NCI-H2227 treated with DMSO at 0.1 percent for 48 hours (cell line): ENCODE measurements around the gene LPIN3.
A peak's percentile ranks its signal among the peaks of the same experiment; 100 is the strongest.
"Not testable (repeated sequence)": the region's sequence is repeated elsewhere in the genome, so short reads cannot be mapped to it uniquely, and the experiment has no call there.

Experiments used
- DNase-seq: peaks from one replicate; lab custom pipeline; 2025; lab: John Stamatoyannopoulos, UW

Gene LPIN3, protein sequence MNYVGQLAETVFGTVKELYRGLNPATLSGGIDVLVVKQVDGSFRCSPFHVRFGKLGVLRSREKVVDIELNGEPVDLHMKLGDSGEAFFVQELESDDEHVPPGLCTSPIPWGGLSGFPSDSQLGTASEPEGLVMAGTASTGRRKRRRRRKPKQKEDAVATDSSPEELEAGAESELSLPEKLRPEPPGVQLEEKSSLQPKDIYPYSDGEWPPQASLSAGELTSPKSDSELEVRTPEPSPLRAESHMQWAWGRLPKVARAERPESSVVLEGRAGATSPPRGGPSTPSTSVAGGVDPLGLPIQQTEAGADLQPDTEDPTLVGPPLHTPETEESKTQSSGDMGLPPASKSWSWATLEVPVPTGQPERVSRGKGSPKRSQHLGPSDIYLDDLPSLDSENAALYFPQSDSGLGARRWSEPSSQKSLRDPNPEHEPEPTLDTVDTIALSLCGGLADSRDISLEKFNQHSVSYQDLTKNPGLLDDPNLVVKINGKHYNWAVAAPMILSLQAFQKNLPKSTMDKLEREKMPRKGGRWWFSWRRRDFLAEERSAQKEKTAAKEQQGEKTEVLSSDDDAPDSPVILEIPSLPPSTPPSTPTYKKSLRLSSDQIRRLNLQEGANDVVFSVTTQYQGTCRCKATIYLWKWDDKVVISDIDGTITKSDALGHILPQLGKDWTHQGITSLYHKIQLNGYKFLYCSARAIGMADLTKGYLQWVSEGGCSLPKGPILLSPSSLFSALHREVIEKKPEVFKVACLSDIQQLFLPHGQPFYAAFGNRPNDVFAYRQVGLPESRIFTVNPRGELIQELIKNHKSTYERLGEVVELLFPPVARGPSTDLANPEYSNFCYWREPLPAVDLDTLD

DNA sequence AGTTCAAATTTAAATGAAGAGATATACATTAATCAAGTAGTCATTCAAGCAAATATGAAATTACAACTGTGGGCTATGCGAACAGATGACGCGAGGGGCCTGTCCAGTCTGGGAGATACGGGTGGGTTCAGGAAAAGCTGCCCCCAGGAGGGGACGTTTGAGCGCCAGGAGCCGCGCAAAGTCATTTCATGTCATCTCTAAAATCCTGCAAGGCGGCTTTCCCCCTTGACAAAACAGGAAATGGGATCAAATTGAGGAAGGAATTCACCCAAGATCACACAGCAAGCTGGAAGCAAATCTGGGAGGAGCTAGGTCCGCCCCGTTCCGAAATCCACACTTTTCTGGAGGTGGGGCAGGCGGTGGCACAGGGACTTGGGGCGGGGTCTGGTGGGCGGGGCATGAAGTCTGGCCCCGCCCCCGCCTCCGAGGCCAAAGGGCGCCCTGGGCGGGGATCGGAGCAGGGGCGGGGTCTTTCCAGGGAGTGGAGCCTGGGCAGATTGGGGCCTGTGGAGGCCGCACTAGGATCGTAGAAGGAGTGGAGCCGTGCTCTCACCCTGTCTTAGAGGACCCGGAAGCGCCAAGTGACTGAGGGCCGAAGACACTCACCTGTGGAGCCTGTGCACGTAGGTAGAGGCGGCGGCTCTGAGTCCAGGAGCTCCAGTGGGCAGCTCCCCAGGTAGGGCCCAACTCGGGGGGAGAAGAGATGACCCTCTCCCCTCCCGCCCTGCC lies at the start of gene LPIN3:
Gene LPIN3 (plus strand): TSS at position 495 of the 729 bp plus-strand sequence. CDS start 4,983 bp downstream, outside the sequence.
- no peak for DNase-seq

DNA sequence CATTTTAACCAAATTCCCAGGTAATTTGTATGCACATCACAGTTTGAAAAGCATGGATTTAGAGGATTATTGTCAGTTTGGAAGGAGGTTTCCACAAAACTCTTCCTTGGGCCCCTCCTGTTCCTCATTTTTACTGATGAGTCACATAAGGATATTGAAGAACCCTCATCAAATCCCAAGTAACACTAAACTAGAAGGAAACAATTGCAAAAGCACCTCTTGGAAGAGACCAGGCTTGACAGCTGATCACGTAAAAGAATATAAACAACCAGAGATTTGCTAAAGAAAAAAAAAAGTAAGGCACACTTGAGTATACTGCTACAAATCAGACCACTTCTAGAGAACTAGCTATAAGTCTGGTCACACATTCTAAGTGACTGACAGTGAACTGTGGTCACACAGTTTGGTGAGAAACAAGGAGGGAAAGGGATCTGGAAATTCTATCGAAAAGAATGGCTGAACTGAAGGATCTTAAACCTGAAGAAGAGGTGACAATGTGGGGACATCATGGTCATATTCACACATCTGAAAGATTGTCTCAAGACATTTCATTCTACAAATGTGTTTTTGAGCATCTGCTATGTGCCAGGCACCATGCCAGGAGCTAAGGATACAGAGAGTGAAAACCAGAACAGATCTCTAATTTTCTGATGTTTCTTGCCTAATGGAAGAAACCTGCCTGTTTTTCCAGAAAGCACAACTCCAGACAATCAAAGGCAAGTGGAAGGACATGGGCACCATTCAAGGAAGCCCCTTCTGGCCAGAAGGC lies 47.2 kb upstream of the LPIN3 start:
- DNase-seq = no peak

DNA sequence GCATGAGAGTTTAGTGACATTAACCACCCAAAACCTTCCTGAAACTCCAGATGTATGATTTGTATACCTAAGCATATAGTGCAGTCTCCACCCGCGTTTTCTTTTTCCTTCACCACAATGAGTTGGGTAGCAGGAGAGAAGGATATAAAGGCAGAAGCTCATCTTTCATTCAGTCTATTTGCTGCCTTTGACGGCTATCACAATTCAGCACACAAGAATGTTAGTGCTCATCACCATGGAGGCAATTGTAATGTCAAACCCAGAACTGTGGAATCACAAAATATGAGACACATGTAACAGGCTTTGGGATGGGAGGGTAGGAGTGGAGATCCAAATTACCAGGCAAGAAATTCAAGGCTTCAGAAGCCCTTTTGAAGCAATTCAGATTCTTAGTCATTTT lies 40.7 kb upstream of the LPIN3 start:
- no peak for DNase-seq

DNA sequence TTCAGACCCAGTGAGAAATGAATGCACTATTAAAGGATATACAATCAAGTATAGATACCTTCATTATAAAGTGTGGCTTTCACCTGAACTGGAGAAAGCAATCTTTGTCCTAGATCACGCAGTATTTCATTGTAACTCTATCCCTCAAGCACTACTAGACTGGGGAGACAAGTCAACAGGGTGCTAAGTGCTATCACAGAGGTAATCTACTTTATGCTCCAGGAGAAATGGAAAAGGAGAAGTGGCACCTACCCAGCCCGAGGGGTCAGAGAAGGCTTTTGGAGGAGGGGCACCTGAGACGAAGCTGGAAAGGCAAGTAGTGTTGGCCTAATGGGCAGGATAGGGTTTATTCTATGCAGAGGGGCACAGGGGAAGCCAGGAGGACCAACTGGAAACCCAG lies 40.2 kb upstream of the LPIN3 start:
- no peak for DNase-seq

DNA sequence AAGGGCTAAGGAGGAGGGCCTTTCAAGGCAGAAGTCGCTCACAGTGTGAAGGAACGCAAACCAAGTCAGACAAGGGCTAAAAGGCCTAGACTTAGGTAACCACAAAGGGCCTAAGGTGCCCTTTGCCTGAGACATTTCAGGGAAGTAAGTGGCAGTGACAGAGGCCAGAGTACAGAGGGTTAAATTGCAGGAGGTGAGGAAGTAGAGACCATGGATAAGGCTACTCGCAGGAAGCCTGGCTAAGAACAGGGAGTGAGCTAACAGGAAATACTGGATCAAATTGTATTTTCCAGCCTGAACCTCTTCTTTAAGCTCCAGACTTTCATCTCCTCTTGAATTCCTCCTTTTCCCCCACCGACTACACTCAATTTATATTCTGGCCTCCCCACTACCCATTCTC lies 39.7 kb upstream of the LPIN3 start:
- DNase-seq = no peak

DNA sequence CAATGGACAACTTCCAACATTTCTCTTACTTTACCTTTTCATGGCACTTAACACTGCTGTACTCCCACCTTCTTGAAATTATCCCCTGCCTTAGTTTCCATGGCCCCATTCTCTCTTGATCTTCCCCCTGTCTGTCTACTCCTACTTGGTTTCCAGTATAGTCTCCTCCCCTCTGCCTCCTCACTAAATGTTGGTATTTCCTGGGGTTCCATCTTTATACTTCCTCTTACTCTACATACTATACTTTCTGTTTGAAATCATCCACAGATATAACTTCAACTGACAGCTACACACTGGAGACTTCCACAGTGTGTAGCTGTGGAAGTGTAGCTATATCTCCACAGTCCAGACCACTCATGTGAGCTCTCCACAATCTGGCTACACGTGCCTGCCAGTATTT lies 36.6 kb upstream of the LPIN3 start:
- DNase-seq = no peak

DNA sequence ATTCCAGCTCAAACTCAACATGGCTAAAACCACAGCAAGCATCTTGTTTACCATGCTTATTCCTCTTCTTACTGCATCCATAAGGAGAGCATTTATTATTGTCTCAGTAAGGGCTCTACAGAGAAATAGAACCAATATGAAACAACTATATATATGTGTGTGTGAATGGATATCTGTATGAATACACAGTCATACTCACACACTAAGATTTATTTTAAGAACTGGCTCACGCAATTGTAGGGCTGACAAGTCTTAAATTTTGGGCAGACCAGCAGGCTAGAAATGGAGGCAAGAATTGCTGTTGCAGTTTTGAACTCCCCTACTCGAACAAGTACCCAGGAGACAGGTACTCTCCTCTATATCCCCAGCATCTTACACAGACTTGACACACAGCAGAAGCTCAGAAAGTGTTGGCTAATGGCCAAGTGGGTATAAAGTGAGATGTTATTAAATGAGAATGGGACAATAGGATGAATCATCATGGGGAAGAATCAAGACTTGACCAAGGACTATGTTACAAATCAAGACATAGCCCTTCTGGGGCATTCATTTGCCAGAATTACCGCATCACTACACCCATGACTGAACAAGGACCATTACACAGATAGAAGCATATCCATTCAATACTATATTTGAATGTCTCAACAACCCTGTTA lies 36.1 kb upstream of the LPIN3 start:
- DNase-seq = no peak

DNA sequence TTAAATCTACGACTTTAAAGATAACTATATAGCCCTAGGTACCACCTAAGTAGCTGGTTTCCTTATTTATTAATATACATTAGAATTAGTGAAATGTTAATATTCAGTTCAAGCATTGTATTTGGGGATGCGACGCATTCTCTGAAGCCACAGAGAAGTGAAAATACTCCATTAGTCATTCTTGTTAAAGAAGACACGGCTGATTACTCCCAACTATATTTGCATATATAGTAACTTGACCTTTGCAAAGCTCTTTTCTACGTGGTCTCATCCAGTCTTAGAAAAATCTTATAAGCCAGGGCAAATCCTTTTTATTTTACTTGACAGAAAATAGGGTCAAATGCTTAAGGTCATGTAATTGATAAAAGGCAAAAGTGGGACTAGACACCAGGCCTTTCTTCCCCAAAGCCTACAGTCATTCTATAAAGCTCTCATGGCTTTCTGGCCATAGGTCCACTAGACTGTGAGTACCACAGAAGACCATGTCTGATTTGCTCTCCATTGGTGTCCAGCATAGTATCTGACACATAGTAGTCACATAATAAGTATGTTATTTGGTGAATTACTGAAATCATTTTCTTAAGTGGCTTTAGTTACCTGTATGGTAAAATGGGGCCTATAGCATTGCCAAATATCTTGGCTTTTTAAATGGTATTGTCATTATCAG lies 34.4 kb upstream of the LPIN3 start:
- DNase-seq = no peak

DNA sequence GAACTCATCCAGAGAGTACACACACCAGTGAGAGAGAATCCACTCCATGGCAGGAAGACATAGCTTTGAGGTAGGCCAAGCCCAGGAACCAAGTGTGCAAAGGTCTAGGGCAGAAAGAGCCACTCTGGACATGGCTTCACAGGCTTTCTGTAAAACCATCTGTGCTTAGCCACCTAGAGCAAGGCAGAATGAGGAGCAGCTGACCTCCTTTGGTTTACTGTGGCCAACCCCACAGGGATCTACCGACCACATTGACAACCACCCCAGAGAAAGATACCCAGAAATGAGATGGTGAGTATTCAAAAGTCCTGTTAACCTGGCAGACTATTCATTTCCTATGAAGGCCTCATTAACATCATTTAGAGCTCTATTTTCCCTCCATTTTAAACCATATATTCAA lies 33.6 kb upstream of the LPIN3 start:
- DNase-seq = no peak

DNA sequence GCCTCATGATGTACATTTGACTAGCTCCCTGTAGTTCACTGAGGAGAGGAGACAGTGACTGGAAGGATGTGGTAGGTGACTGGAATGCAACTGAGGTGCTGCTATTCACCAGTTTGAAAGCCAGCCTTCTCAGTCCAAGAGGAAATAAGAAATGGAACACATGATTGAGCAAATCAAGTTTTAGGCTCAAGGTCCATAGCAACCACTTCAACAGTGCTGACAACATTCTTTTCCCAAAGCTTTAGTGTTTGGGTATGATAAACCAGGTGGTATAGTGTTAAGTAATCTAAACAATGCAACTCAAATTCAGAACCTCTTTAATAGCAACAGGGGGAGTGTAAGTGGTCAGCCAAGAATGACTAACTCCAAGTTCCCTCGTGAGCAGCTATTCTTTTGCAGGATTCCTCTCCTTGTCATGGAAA lies 32.3 kb upstream of the LPIN3 start:
- no peak for DNase-seq

DNA sequence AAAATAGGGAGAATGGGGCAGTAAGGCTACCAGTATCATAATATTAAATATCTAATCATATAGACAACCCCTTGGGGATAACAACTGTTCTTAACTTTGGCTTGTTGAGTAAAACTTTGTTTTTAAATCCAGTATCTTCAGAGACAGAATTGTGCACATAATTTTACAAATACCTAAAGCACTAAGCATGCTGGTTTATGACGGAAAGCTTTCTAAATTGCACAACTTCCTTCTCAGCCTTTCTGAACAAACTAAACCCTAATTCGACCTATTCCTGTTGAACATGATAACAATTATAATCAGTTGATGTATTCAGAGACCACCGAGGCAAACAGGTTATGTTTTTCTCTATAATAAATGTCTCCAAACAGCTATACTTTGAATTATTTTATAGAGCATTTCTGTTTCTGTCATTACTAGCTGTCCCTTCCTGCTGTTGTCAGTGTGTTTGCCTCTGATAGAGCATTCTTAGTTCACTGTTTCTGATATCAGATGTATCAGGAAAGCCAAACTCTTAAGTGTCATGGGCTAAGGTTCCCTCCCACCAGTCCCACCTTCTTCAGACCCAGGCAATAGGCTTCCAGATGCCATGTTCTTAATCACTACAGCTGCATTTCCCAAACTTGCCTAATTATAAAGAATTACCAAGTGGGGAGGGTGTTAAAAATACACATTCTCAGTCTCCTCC lies 31.8 kb upstream of the LPIN3 start:
- no peak for DNase-seq

DNA sequence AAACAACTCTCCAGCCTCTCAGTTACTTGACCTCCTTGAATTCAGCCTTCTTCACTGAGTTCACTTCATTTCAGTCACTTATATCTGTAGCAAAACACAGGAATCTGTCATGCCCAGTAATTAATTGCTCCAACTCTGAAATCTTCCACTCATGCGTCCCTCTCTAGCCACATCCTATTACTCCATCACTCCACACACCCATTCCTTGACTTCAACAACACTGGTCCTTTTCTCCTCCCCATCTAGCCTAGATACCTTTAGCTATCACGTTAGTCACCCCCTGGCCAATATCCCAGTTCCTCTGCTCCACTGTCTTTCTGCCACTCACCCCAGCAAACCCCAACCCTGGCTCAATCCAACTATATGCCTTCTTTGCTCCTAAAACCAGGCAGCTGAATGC lies 30.8 kb upstream of the LPIN3 start:
- no peak for DNase-seq

DNA sequence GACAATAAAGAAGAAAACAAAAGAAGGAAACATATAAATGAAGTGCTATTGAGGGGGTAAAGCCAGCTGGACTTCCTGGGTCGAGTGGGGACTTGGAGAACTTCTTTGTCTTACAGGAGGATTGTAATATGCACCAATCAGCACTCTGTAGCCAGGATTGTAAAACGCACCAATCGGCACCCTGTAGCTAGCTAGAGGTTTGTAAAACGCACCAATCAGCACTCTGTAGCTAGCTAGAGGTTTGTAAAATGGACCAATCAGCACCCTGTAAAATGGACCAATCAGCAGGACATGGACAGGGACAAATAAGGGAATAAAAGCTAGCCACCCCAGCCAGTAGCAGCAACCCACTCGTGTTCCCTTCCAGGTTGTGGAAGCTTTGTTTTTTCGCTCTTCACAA lies 28.6 kb upstream of the LPIN3 start:
- not testable (repeated sequence) for DNase-seq

DNA sequence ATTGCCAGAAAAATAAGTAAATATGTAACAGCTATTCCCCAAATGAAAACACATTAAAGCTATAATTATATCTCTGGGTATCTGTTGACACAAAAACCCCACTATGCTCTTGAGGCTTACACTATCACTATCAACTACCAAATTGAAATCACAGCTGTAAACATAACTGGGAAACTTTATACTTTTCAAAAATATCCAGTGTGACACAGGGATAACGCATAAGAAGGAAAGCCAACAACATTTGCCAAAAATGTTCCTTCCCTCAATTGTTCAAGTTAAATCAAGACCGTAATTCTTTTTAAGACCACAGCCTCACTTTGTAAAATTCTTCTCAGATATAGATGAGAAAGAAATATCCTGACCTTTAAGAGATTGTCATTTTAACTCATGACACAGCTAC lies 26.2 kb upstream of the LPIN3 start:
- DNase-seq = no peak

DNA sequence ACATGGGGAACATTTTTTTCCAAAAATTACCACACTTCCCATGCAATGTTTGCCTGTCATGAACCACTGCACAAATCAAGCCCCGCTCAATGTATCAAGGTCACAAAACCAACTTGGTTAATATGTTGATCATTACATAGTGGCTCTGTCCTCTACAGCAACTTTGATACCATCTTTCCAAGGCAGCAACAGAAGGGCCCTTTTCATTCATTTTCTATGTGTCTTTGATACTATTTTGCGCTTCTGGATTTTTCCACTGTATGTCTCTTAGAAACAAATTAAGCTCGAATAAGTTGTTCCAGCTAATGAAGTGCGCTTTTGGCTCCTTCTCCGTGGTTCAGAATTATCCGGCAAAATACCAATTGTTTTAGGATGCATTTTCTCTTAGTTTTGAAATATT lies 24.6 kb upstream of the LPIN3 start:
- no peak for DNase-seq

DNA sequence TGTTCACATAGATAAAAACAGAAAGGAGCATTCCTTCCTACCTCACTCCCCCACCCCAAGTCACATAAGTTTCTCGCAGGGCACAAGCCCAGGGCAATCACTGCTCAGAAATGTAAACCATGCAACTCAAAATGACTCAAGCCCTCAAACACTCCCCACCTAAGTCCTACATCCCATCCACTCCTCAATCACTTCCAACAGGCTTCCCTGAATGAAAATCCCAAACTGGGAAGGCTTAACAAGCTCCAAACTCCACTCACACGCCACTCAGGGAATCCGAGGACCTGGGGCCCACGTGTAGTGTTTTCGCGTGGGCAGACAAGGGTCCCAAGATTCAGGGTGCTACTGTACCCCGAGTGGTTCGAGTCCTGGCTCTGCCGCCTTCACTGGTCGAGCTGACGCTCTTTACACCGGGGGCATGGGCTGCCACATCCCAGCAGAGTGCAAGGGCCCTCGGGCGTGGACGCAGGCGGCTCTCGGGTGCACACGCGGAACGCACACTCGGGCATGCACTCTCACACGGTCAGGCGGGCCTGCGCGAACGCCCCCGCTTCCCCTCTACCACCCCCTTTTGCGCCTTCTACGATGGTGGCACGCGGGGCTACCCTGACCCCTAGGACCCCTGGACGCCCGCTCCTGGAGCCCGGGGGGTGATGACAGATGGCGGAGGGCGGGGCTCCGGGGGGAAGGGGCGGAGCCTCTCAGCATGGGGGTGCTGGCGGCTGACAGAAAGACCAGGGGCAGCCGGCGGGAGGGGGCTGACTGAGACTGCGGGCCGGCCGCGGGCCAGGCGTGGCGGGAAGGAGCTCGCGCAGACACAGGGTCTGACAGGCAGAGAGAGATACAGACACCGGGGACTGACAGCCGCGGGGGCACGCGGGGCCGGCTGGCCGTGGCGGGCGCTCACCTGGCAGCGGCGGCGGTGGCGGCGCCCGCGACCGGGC lies 23.7 kb upstream of the LPIN3 start:
- peak; percentile 41 for DNase-seq

DNA sequence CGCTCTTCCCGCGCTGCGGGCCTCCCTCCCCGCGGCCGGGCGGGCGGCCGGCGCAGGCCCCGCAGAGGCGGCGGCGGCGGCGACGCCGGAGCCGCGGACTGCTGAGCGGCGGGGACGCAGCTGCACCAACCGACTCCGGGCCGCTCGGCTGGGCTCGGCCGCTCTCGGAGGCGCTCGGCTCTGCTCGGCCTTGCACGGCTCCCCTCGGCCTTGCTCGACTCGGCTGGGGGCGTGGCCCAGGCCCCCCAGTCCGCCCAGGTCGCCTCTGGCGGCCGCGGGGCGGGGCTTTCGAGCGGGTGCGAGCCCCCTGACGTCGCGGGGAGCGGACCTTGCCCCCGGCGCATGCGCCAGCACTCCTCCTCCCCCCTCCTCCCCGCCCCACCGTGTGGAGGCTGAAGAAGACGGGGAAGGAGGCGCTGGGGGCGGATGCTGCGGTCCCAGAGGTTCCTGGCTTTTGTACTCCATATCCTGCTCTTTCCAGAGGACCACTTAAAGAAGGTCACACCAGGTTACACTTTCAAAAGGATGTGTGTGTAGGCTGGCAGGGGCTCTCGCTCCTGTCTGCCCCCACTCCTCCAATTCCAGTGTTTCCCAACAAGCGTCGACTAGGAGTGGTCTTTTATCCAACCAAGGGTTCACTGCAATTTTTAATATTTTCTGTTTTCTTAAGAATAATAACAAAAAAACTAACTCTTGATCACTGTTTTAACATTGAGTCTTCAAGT lies 22.9 kb upstream of the LPIN3 start, which contains the start of gene ZHX3:
Gene ZHX3 (minus strand): TSS at position 186 of the 725 bp plus-strand sequence. CDS start 112,815 bp downstream, outside the sequence.
- DNase-seq = peak; percentile 95

DNA sequence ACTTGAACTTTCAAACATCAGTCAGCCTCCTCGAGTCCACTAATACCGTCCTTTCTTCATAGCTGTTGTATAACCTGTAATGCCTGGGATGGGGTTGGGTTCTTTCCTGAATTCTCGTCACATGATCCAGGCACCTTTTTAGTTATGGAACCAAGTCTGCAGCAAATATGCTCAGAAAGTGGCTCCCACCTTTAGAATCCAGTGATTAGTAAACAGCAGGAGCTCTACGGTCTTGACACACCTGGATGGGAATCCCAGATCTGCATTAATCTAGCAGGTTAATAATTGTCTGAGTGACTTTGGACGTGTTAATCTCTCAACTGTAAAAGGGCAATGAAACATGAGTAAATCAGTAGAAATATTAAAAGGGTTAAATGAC lies 22.4 kb upstream of the LPIN3 start:
- DNase-seq = no peak
